Heart left ventricle (tissue), 16 donors: Measurements from ENCODE around the gene SNX25. TPM values are rescaled to one million over a fixed set of nuclear protein-coding genes. Genes with fewer than 3 reads are reported as not detected.

ENCODE experiments used
- ATAC-seq, 4 donors: fragments of 200-7000 bp; cut with Tn5 transposase; one replicate each; pipeline ENCODE4 v1.9.1; 2020 to 2022; ENCODE audit warnings: moderate library complexity in 4 of 4, mild to moderate bottlenecking in 3 of 4, moderate number of reproducible peaks in 1 of 4
- DNase-seq, 5 donors: peaks; one replicate each; pipeline ENCODE4 v3.0.0-alpha.2; 2020
- H3K27ac ChIP-seq, 12 donors: fragments of 200-600 bp; sonication (generic) in 4 of 12; one replicate each; pipeline versions ENCODE4 v1.5.0 to v1.8.0; 2016 to 2022; ENCODE audit warnings: mild to moderate bottlenecking in 2 of 12
- H3K27me3 ChIP-seq, 9 donors: fragments of 200-600 bp; sonication (generic) in 2 of 9; one replicate each; pipeline versions ENCODE4 v1.5.1 to v1.8.0; 2016 to 2022; ENCODE audit warnings: mild to moderate bottlenecking in 3 of 9
- H3K36me3 ChIP-seq, 9 donors: fragments of 200-600 bp; sonication (generic) in 2 of 9; one replicate each; pipeline versions ENCODE4 v1.5.0 to v1.8.0; 2018 to 2022; ENCODE audit warnings: mild to moderate bottlenecking in 2 of 9
- H3K4me1 ChIP-seq, 12 donors: fragments of 200-600 bp; sonication (generic) in 4 of 12; one replicate each; pipeline versions ENCODE4 v1.5.0 to v1.8.0; 2016 to 2022; ENCODE audit warnings: mild to moderate bottlenecking in 3 of 12
- H3K4me3 ChIP-seq, 12 donors: fragments of 200-600 bp; sonication (generic) in 4 of 12; one replicate each; pipeline versions ENCODE4 v1.5.0 to v1.8.0; 2017 to 2022; ENCODE audit warnings: mild to moderate bottlenecking in 9 of 12, moderate library complexity in 4 of 12
- H3K9me3 ChIP-seq, 12 donors: fragments of 200-600 bp; sonication (generic) in 4 of 12; one replicate each; pipeline versions ENCODE4 v1.5.0 to v1.8.0; 2016 to 2022; ENCODE audit warnings: mild to moderate bottlenecking in 1 of 12
- CTCF ChIP-seq, 12 donors: fragments of 200-600 bp; sonication (generic) in 4 of 12; IDR thresholded peaks; one replicate each; pipeline versions ENCODE4 v1.5.0 to v1.8.0; 2018 to 2022; ENCODE audit warnings: antibody characterized with exemption in 12 of 12, mild to moderate bottlenecking in 5 of 12
- POLR2A ChIP-seq, 2 donors: fragments of 450-650 bp; IDR thresholded peaks; one replicate each; pipeline ENCODE4 v1.6.1; 2017; ENCODE audit warnings: antibody characterized with exemption in 2 of 2, mild to moderate bottlenecking in 2 of 2, moderate library complexity in 2 of 2
- WGBS, 4 donors: extraction: QIAGEN DNeasy Blood & Tissue Kit in 2 of 4; methylation state at CpG; one replicate each; pipeline versions ENCODE4 v1.1.5 to v1.1.7; 2013 to 2018; 5-methylcytosine and 5-hydroxymethylcytosine counted together
- intact Hi-C, 10 donors: fragments of 100-400 bp; cut with DNase I; formaldehyde crosslinking; loops; one replicate each; pipeline versions ENCODE4 v1.11.1 to v1.14.2; 2022
- polyA plus RNA-seq, 2 donors: library from polyadenylated mRNA; stranded (reverse); fragments of 200-250 nt; gene quantifications; one replicate each; pipeline ENCODE4 v1.2.3, GENCODE V29; 2013
- total RNA-seq, 9 donors: library from RNA; depleted of rRNA in 2 of 9; stranded (reverse); fragments of >200 nt in 2 of 9; fragmentation: NEBNext Ultra II Directional in 3 of 9; extraction: Animal tissue kit (Norgen Biotek cat#: 25700) in 3 of 9; gene quantifications; one replicate each; pipeline versions ENCODE4 v1.1.0 to v1.2.4, GENCODE V29; 2016 to 2023
- donor health status: ischemic (EF 13 %, LVEDD 7.1; RV severe dilation, severe dysfunction).
- donor health status: healthy with polysubstance abuse.
- donor health status: DM: no; HTN: yes; CAD: no.
- donor health status: DM: no; HTN: no; CAD: no.
- donor health status: ischemic (EF 25% LVEDD 6.9; RV normal size, moderate dysfunction).
- donor health status: ischemic (EF 25% LVEDD 5.7; RV mildly dilated, moderate dysfunction).
- donor health status: healthy.
- donor health status: DM: yes; HTN: yes; CAD: no.
- donor health status: ischemic (EF 35%, LVEDD 5.7; RV mildly dilated, moderate dysfunction).
- donor health status: nonischemic (EF 11% LVEDD 7.7; RV severe dilation, severe dysfunction).
- donor health status: DM: yes; HTN: yes; CAD: no.
- donor health status: PGD.
- donor health status: ischemic (EF 29% LVEDD 5.4; RV normal size, mild dysfunction).
- donor health status: nonischemic (EF 23%, LVEDD 6.1; RV moderate dilation, normal function).

The SNX25 gene
- total and polyA plus RNA-seq, 11 donors: 3.1 to 12.4 (median 10.1) TPM

GRCh38 chr4:185384930-185385331 is 175.5 kb downstream of the SNX25 start:
- peaks cover 0 to 14% (median 0%) of the 10 kb centered on the region in 12 donors for H3K4me1 ChIP-seq
- H3K27me3 ChIP-seq: no peaks in the 10 kb centered on the region
- DNase-seq (peak in 2 of 5 donors; percentile 18 to 29), ATAC-seq (peak; percentile 18 to 89 (median 58))
- peaks cover 0 to 13% (median 0%) of the 10 kb centered on the region in 12 donors for H3K9me3 ChIP-seq
- WGBS, 4 donors: 26 to 43% (median 38%) methylated on average over 10 of the region's 10 CpGs
- H3K36me3 ChIP-seq: no peaks in the 10 kb centered on the region
- no peak for TF ChIP-seq POLR2A (IDR thresholded peaks at IDR 0.05)
- no peak for TF ChIP-seq CTCF (IDR thresholded peaks at IDR 0.05)
- H3K27ac ChIP-seq: peak overlapping the region in 10 of 12 donors; percentile 2 to 75 (median 50)
- peak overlapping the region in 6 of 12 donors; percentile 7 to 32 (median 20) for H3K4me3 ChIP-seq
- intact Hi-C loops: loop anchor here in 1 of 10 donors (1.0 to 5.0 kb wide), 2 partner anchors 38 to 181 kb away; no protein-coding TSS in a partner anchor

- DNase-seq (no peak), ATAC-seq (no peak)
- 91 to 95% (median 95%) methylated on average over 12 of the region's 12 CpGs for WGBS, 4 donors
- Histone ChIP-seq H3K27me3 (no peaks in the 10 kb centered on the region), H3K4me3 (no peak overlapping the region), H3K4me1 (peaks cover 0 to 14% (median 0%) of the 10 kb centered on the region in 12 donors), H3K27ac (no peak overlapping the region), H3K36me3 (no peaks in the 10 kb centered on the region), H3K9me3 (no peaks in the 10 kb centered on the region)
- no peak for TF ChIP-seq POLR2A (IDR thresholded peaks at IDR 0.05)
- TF ChIP-seq CTCF (IDR thresholded peaks at IDR 0.05): no peak
- intact Hi-C loops: no loop called here
Observed at GRCh38 chr4:185387957-185388356, 178.6 kb downstream of the SNX25 start.

- TF ChIP-seq POLR2A (IDR thresholded peaks at IDR 0.05): no peak
- TF ChIP-seq CTCF (IDR thresholded peaks at IDR 0.05): no peak
- ATAC-seq (no peak), DNase-seq (no peak)
- intact Hi-C loops: loop anchor here in 5 of 10 donors (5.0 to 10.0 kb wide), 4 partner anchors 49 to 204 kb away; partner anchors contain the start of genes CFAP97 (in 2 of the 5) and SNX25 (in 2 of the 5)
- Histone ChIP-seq H3K4me3 (no peak overlapping the region), H3K27ac (no peak overlapping the region), H3K36me3 (no peaks in the 10 kb centered on the region), H3K9me3 (no peaks in the 10 kb centered on the region), H3K27me3 (no peaks in the 10 kb centered on the region), H3K4me1 (peaks cover 0 to 11% (median 2%) of the 10 kb centered on the region in 12 donors)
- WGBS, 4 donors: 96 to 98% (median 97%) methylated on average over 6 of the region's 6 CpGs
Observed at GRCh38 chr4:185390941-185391340, 181.5 kb downstream of the SNX25 start.

GRCh38 chr4:185392156-185392555 is 182.8 kb downstream of the SNX25 start:
- H3K36me3 ChIP-seq: no peaks in the 10 kb centered on the region
- DNase-seq (no peak), ATAC-seq (no peak)
- H3K27ac ChIP-seq: no peak overlapping the region
- no peaks in the 10 kb centered on the region for H3K27me3 ChIP-seq
- no peak overlapping the region for H3K4me3 ChIP-seq
- TF ChIP-seq CTCF (IDR thresholded peaks at IDR 0.05) (no peak), POLR2A (IDR thresholded peaks at IDR 0.05) (no peak)
- H3K4me1 ChIP-seq: peaks cover 0 to 16% (median 5%) of the 10 kb centered on the region in 12 donors
- H3K9me3 ChIP-seq: no peaks in the 10 kb centered on the region
- intact Hi-C loops: loop anchor here in 5 of 10 donors (5.0 to 10.0 kb wide), 4 partner anchors 50 to 203 kb away; partner anchors contain the start of genes CFAP97 (in 2 of the 5) and SNX25 (in 2 of the 5)
- 93 to 98% (median 98%) methylated on average over 1 of the region's 1 CpG for WGBS, 4 donors
